Loucy (cell line): ENCODE data around the gene NPFF.

Source experiments
- CTCF ChIP-seq: fragments of 200-600 bp; sonication (generic); conservative IDR thresholded peaks from 2 replicates; pipeline ENCODE4 v1.5.1; 2014; ENCODE audit warnings: mild to moderate bottlenecking, antibody characterized with exemption, low read length
- EZH2phosphoT487 ChIP-seq: fragments of 200-600 bp; IDR thresholded peaks from 2 replicates; pipeline ENCODE4 v1.6.1; 2018; ENCODE audit warnings: antibody characterized with exemption, mild to moderate bottlenecking, moderate library complexity, borderline replicate concordance

DNA sequence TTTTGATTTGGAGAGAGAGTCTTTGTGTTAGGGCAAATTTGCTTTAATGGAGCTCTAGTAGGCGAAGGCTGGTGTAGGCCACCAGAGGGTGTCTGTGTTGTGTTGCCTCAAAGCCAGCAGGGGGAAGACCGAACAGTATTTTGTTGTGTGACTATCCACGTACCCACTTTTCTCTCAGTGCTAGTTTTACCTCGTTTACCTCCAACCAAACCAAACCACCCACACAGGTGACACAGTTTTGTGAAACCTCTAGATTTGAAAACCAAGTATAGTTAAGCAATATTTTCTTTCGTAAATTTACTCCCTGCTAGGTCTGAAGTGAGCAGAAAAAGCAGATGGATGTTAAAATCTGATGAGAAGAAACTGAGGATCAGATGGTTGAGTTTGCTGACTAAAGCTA is 36.3 kb upstream of the NPFF start:
- TF ChIP-seq CTCF, result peak; percentile 90
- no peak for TF ChIP-seq EZH2phosphoT487
